Activated CD4-positive, alpha-beta T cell treated with anti-CD3 and anti-CD28 coated beads, Interleukin-2, Interleukin-4, amounts not matched to agents 100 ng/mL and 50 ng/mL, durations not matched to agents 16 hours and 8 hours (primary cell): ENCODE measurements around the gene RPS14.
"Not testable (repeated sequence)": the region's sequence is repeated elsewhere in the genome, so short reads cannot be mapped to it uniquely, and the experiment has no call there.

Experiments
- DNase-seq: peaks from one replicate; pipeline ENCODE4 v3.0.0-alpha.2; 2020; ENCODE audit warnings: low spot score

RPS14 gene

GRCh38 chr5:150444770-150445169, 4.8 kb downstream of the RPS14 start:
- no peak for DNase-seq

GRCh38 chr5:150443242-150444075, 6.1 kb downstream of the RPS14 start:
- DNase-seq, result no peak

GRCh38 chr5:150442699-150443080, 6.8 kb downstream of the RPS14 start:
- no peak for DNase-seq

- DNase-seq, result no peak
These were observed 7.5 kb downstream of the RPS14 start for GRCh38 chr5:150441813-150442698.

- no peak for DNase-seq
These were observed 8.4 kb downstream of the RPS14 start for GRCh38 chr5:150440948-150441812.

GRCh38 chr5:150438873-150439546, 10.5 kb downstream of the RPS14 start:
- no peak for DNase-seq

GRCh38 chr5:150436141-150436680, 13.3 kb downstream of the RPS14 start:
- DNase-seq, result peak; percentile 93

GRCh38 chr5:150434464-150434863, 15.1 kb downstream of the RPS14 start:
- no peak for DNase-seq

GRCh38 chr5:150431574-150431973, 18.0 kb downstream of the RPS14 start:
- DNase-seq, result no peak

- no peak for DNase-seq
These were observed 18.5 kb downstream of the RPS14 start for GRCh38 chr5:150431048-150431447.

- no peak for DNase-seq
These were observed 20.1 kb downstream of the RPS14 start for GRCh38 chr5:150429410-150429873.

GRCh38 chr5:150428978-150429377, 20.6 kb downstream of the RPS14 start:
- DNase-seq, result no peak

- DNase-seq, result no peak
These were observed 21.2 kb downstream of the RPS14 start for GRCh38 chr5:150428106-150428876.

- not testable (repeated sequence) for DNase-seq
These were observed 23.4 kb downstream of the RPS14 start for GRCh38 chr5:150426165-150426564.

- no peak for DNase-seq
These were observed 26.8 kb downstream of the RPS14 start for GRCh38 chr5:150422758-150423157.

- DNase-seq, result no peak
These were observed 27.5 kb downstream of the RPS14 start for GRCh38 chr5:150422075-150422474.

GRCh38 chr5:150419630-150420270, 29.8 kb downstream of the RPS14 start:
- no peak for DNase-seq

- DNase-seq, result not testable (repeated sequence)
These were observed 35.4 kb downstream of the RPS14 start for GRCh38 chr5:150413902-150414790.
